Parathyroid adenoma (tissue), 2 donors: ENCODE measurements around the gene CELSR1.

ENCODE experiments used
- H2AFZ ChIP-seq: fragments of 300-600 bp; sonication (generic); one replicate; pipeline ENCODE4 v1.7.0; 2017; ENCODE audit warnings: antibody characterized with exemption, mild to moderate bottlenecking
- H3K27ac ChIP-seq: fragments of 300-600 bp; sonication (generic); one replicate; pipeline ENCODE4 v1.7.0; 2017
- H3K27me3 ChIP-seq: fragments of 300-600 bp; sonication (generic); one replicate; pipeline ENCODE4 v1.7.0; 2017; ENCODE audit warnings: low read length; ENCODE audit not compliant: control insufficient read depth, insufficient read depth
- H3K36me3 ChIP-seq: fragments of 300-600 bp; sonication (generic); one replicate; pipeline ENCODE4 v1.7.0; 2017; ENCODE audit warnings: low read length; ENCODE audit not compliant: control insufficient read depth, insufficient read depth
- H3K4me1 ChIP-seq: fragments of 300-600 bp; sonication (generic); one replicate; pipeline ENCODE4 v1.7.0; 2017; ENCODE audit warnings: control low read depth
- H3K4me2 ChIP-seq: fragments of 300-600 bp; sonication (generic); one replicate; pipeline ENCODE4 v1.7.0; 2017; ENCODE audit warnings: low read length
- H3K4me3 ChIP-seq: fragments of 300-600 bp; sonication (generic); one replicate; pipeline ENCODE4 v1.7.0; 2017; ENCODE audit warnings: low read depth, low read length
- H3K79me2 ChIP-seq: fragments of 300-600 bp; sonication (generic); one replicate; pipeline ENCODE4 v1.7.0; 2017; ENCODE audit warnings: control low read depth
- H3K9ac ChIP-seq: fragments of 300-600 bp; sonication (generic); one replicate; pipeline ENCODE4 v1.7.0; 2017; ENCODE audit warnings: mild to moderate bottlenecking
- H3K9me3 ChIP-seq: fragments of 300-600 bp; sonication (generic); one replicate; pipeline ENCODE4 v1.7.0; 2017; ENCODE audit warnings: low read length; ENCODE audit not compliant: control insufficient read depth
- CTCF ChIP-seq: fragments of 300-600 bp; sonication (generic); IDR thresholded peaks from one replicate; pipeline ENCODE4 v1.7.0; 2017; ENCODE audit warnings: antibody characterized with exemption, mild to moderate bottlenecking
- donor health status: primary hyperparathyroidism.

CELSR1 gene

GRCh38 chr22:46354176-46354992 is 183.0 kb downstream of the CELSR1 start:
- no peak overlapping the region for H2AFZ ChIP-seq
- H3K9ac ChIP-seq = no peak overlapping the region
- H3K4me3 ChIP-seq = no peak overlapping the region
- H3K27me3 ChIP-seq = no peaks in the 10 kb centered on the region
- TF ChIP-seq CTCF = no peak
- H3K79me2 ChIP-seq = no peaks in the 10 kb centered on the region
- no peaks in the 10 kb centered on the region for H3K4me1 ChIP-seq
- no peaks in the 10 kb centered on the region for H3K36me3 ChIP-seq
- no peak overlapping the region for H3K27ac ChIP-seq
- no peak overlapping the region for H3K4me2 ChIP-seq
- H3K9me3 ChIP-seq = no peaks in the 10 kb centered on the region

- H3K27ac ChIP-seq = no peak overlapping the region
- no peaks in the 10 kb centered on the region for H3K79me2 ChIP-seq
- no peak overlapping the region for H3K4me3 ChIP-seq
- no peak overlapping the region for H2AFZ ChIP-seq
- no peak overlapping the region for H3K4me2 ChIP-seq
- H3K36me3 ChIP-seq = no peaks in the 10 kb centered on the region
- no peak for TF ChIP-seq CTCF
- H3K4me1 ChIP-seq = no peaks in the 10 kb centered on the region
- no peak overlapping the region for H3K9ac ChIP-seq
- H3K27me3 ChIP-seq = no peaks in the 10 kb centered on the region
- H3K9me3 ChIP-seq = no peaks in the 10 kb centered on the region
Measured at GRCh38 chr22:46353483-46354105, 183.8 kb downstream of the CELSR1 start.

GRCh38 chr22:46352691-46353386 is 184.6 kb downstream of the CELSR1 start:
- Histone ChIP-seq H3K9ac (no peak overlapping the region), H3K36me3 (no peaks in the 10 kb centered on the region), H3K9me3 (no peaks in the 10 kb centered on the region), H3K27ac (no peak overlapping the region), H3K4me1 (no peaks in the 10 kb centered on the region), H3K27me3 (no peaks in the 10 kb centered on the region), H3K79me2 (no peaks in the 10 kb centered on the region), H2AFZ (no peak overlapping the region), H3K4me3 (no peak overlapping the region), H3K4me2 (no peak overlapping the region)
- TF ChIP-seq CTCF = no peak

- Histone ChIP-seq H3K27ac (no peak overlapping the region), H3K9ac (no peak overlapping the region), H2AFZ (no peak overlapping the region), H3K79me2 (no peaks in the 10 kb centered on the region), H3K36me3 (no peaks in the 10 kb centered on the region), H3K9me3 (no peaks in the 10 kb centered on the region), H3K27me3 (no peaks in the 10 kb centered on the region), H3K4me3 (no peak overlapping the region), H3K4me2 (no peak overlapping the region), H3K4me1 (no peaks in the 10 kb centered on the region)
- TF ChIP-seq CTCF = no peak
Measured at GRCh38 chr22:46352276-46352675, 185.1 kb downstream of the CELSR1 start.
